Measurements from ENCODE around the gene SLC2A4RG.

SLC2A4RG gene

DNA sequence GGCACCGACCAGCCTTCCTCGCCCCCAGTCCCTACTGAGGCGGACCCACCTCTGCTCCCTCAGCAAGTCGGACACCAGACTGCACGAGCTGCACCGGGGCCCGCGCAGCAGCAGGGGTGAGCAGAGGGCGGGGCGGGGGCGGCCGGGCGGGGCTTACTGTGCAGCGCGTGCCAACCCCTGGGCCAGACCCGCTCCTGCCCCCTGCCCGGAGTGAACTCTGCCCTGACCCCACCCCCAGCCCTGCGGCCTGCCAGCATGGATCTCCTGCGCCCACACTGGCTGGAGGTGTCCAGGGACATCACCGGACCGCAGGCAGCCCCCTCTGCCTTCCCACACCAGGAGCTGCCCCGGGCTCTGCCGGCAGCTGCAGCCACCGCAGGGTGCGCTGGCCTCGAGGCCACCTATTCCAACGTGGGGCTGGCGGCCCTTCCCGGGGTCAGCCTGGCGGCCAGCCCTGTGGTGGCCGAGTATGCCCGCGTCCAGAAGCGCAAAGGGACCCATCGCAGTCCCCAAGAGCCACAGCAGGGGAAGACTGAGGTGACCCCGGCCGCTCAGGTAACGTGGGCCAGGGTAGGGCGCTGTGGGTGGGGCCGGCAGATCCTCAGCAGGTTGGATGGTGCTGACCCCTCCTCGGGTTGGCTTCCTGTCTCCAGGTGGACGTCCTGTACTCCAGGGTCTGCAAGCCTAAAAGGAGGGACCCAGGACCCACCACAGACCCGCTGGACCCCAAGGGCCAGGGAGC is 1.5 kb upstream of the SLC2A4RG start:
- Histone ChIP-seq H3K79me2 (ENCODE audit: control insufficient read depth, insufficient read depth, low read length, unreplicated experiment) (peaks cover 9% of the 10 kb centered on the region), H2AFZ (ENCODE audit: low read length, unreplicated experiment) (no peak overlapping the region), H3K27ac (ENCODE audit: low read depth, low read length) (no peak overlapping the region), H3K4me3 (ENCODE audit: low read depth, low read length) (no peak overlapping the region), H3K4me1 (ENCODE audit: control insufficient read depth, insufficient read depth, low read length, unreplicated experiment) (peaks cover 9% of the 10 kb centered on the region), H3K36me3 (ENCODE audit: insufficient read depth, low read length) (peaks cover 4% of the 10 kb centered on the region; the same call in 1 of the 2 replicates), H3K27me3 (ENCODE audit: insufficient read depth, low read length) (no peaks in the 10 kb centered on the region)

DNA sequence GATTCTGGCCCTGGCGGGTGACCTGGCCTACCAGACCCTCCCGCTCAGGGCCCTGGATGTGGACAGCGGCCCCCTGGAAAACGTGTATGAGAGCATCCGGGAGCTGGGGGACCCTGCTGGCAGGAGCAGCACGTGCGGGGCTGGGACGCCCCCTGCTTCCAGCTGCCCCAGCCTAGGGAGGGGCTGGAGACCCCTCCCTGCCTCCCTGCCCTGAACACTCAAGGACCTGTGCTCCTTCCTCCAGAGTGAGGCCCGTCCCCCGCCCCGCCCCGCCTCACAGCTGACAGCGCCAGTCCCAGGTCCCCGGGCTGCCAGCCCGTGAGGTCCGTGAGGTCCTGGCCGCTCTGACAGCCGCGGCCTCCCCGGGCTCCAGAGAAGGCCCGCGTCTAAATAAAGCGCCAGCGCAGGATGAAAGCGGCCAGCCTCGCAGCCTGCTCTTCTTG is 868 bp upstream of the SLC2A4RG start:
- Histone ChIP-seq H3K27me3 (ENCODE audit: insufficient read depth, low read length) (no peaks in the 10 kb centered on the region), H3K27ac (ENCODE audit: low read depth, low read length) (no peak overlapping the region), H2AFZ (ENCODE audit: low read length, unreplicated experiment) (no peak overlapping the region), H3K36me3 (ENCODE audit: insufficient read depth, low read length) (peaks cover 4% of the 10 kb centered on the region; the same call in 1 of the 2 replicates), H3K4me3 (ENCODE audit: low read depth, low read length) (no peak overlapping the region), H3K79me2 (ENCODE audit: control insufficient read depth, insufficient read depth, low read length, unreplicated experiment) (peaks cover 9% of the 10 kb centered on the region), H3K4me1 (ENCODE audit: control insufficient read depth, insufficient read depth, low read length, unreplicated experiment) (peaks cover 9% of the 10 kb centered on the region)

DNA sequence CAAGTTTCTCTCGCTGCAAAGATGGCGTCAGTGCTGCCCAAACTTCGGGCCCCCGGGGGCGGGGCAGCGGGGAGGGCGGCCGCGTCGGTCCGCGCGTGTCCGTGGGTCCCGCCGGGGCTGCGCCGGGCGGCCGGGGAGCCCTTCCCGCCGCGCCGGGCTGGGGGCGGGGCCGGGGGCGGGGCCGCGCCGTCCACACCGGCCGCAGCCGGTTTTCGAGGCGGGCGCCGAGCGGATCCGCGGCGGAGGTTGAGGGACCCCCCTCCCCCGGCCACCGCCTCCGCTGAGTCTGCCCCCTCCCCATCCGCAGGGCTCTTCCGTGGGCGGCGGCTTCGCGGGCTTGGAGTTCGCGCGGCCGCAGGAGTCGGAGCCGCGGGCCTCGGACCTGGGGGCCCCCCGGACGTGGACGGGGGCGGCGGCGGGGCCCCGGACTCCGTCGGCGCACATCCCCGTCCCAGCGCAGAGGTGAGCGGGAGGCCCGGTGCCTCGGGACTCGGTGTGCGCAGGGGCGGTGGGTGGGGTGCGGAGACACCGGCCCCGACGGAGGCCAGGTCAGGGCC is 572 bp downstream of the SLC2A4RG start:
- H3K36me3 ChIP-seq (ENCODE audit: insufficient read depth, low read length), result peaks cover 4% of the 10 kb centered on the region; the same call in 1 of the 2 replicates
- peak overlapping the region; percentile 86 for H3K4me3 ChIP-seq (ENCODE audit: low read depth, low read length)
- no peak overlapping the region for H2AFZ ChIP-seq (ENCODE audit: low read length, unreplicated experiment)
- peaks cover 9% of the 10 kb centered on the region for H3K79me2 ChIP-seq (ENCODE audit: control insufficient read depth, insufficient read depth, low read length, unreplicated experiment)
- H3K27me3 ChIP-seq (ENCODE audit: insufficient read depth, low read length), result no peaks in the 10 kb centered on the region
- peaks cover 9% of the 10 kb centered on the region for H3K4me1 ChIP-seq (ENCODE audit: control insufficient read depth, insufficient read depth, low read length, unreplicated experiment)
- peak overlapping the region; percentile 71 for H3K27ac ChIP-seq (ENCODE audit: low read depth, low read length)

DNA sequence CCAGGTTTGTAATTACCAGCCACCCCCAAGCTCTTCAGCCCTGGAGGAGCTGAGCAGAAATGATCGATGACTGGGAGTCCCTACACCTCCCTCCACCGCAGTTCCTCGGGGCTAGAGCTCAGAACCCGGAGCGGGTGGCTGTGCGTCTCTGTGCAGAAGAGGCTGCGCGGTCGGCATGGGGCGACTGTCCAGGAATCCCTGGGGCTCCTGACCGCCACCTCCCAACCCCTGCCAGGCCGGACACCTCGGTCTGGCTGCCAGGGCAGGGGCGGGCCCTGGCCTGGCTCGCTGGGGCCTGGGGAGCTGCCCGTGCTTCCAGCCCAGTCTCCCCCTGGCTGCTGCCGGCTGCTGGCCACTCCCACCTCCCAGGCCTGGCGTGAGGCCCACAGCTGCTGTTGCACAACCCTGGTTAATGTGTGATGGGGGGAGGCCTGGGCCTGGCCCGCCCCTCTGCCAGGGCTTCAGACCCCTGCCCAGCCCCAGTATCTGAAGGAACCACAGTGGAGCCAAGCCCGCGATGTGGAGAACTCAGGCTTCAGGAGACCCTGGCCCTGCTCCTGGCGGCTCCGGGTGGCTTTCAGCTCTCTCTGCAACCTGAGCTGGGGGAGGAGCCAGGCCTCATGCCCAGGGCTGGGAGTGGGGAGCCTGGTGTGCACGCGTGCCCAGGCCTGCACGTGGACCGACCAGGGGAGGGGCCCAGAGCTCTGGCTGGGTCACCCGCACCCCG is 1.2 kb downstream of the SLC2A4RG start:
- peak overlapping the region; percentile 71 for H3K27ac ChIP-seq (ENCODE audit: low read depth, low read length)
- peaks cover 9% of the 10 kb centered on the region for H3K4me1 ChIP-seq (ENCODE audit: control insufficient read depth, insufficient read depth, low read length, unreplicated experiment)
- no peak overlapping the region for H2AFZ ChIP-seq (ENCODE audit: low read length, unreplicated experiment)

DNA sequence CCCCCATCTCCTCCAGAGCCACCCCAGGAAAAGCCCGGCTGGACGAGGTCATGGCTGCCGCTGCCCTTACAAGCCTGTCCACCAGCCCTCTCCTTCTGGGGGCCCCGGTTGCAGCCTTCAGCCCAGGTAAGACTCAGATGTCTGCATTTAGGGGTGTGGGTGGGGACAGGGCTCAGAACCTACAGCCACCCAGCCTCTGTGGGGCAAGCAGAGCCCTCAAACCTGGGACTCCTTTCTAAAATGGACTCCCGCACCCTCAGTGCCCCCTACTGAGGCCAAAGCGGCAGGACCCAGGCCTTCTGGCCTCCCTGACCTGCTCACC is 1.7 kb downstream of the SLC2A4RG start:
- H3K4me3 ChIP-seq (ENCODE audit: low read depth, low read length), result peak overlapping the region; percentile 86
- no peak overlapping the region for H2AFZ ChIP-seq (ENCODE audit: low read length, unreplicated experiment)

More for the DNA sequence above, 1.2 kb downstream of the SLC2A4RG start:
- Histone ChIP-seq H3K4me3 (ENCODE audit: low read depth, low read length) (peak overlapping the region; percentile 86), H3K36me3 (ENCODE audit: insufficient read depth, low read length) (peaks cover 4% of the 10 kb centered on the region; the same call in 1 of the 2 replicates), H3K79me2 (ENCODE audit: control insufficient read depth, insufficient read depth, low read length, unreplicated experiment) (peaks cover 9% of the 10 kb centered on the region), H3K27me3 (ENCODE audit: insufficient read depth, low read length) (no peaks in the 10 kb centered on the region)

DNA sequence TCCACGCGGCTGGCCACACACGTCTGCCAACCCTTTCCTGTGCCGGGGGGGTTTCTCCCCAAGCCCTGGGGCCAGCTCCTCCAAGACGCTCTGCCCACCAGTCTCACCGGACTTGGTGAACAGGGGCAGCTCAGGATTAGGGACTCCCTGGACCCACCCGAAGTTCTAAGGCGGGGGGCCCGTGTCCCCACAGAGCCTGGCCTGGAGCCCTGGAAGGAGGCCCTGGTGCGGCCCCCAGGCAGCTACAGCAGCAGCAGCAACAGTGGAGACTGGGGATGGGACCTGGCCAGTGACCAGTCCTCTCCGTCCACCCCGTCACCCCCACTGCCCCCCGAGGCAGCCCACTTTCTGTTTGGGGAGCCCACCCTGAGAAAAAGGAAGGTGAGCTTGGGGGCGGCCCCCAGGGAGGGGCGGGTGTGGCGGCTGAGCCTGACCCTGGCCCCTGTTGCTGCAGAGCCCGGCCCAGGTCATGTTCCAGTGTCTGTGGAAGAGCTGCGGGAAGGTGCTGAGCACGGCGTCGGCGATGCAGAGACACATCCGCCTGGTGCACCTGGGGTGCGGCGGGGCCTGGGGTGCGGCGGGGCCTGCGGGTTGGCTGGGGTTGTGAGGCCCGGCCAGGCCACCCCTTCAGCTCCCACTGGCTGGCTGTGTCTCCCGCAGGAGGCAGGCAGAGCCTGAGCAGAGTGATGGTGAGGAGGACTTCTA is 2.3 kb downstream of the SLC2A4RG start:
- Histone ChIP-seq H3K27ac (ENCODE audit: low read depth, low read length) (no peak overlapping the region), H3K4me3 (ENCODE audit: low read depth, low read length) (peak overlapping the region; percentile 86), H3K36me3 (ENCODE audit: insufficient read depth, low read length) (peaks cover 4% of the 10 kb centered on the region; the same call in 1 of the 2 replicates), H3K4me1 (ENCODE audit: control insufficient read depth, insufficient read depth, low read length, unreplicated experiment) (peaks cover 9% of the 10 kb centered on the region), H3K27me3 (ENCODE audit: insufficient read depth, low read length) (no peaks in the 10 kb centered on the region), H3K79me2 (ENCODE audit: control insufficient read depth, insufficient read depth, low read length, unreplicated experiment) (peaks cover 9% of the 10 kb centered on the region), H2AFZ (ENCODE audit: low read length, unreplicated experiment) (no peak overlapping the region)

More for the DNA sequence above, 1.7 kb downstream of the SLC2A4RG start:
- Histone ChIP-seq H3K4me1 (ENCODE audit: control insufficient read depth, insufficient read depth, low read length, unreplicated experiment) (peaks cover 9% of the 10 kb centered on the region), H3K79me2 (ENCODE audit: control insufficient read depth, insufficient read depth, low read length, unreplicated experiment) (peaks cover 9% of the 10 kb centered on the region), H3K36me3 (ENCODE audit: insufficient read depth, low read length) (peaks cover 4% of the 10 kb centered on the region; the same call in 1 of the 2 replicates), H3K27ac (ENCODE audit: low read depth, low read length) (no peak overlapping the region), H3K27me3 (ENCODE audit: insufficient read depth, low read length) (no peaks in the 10 kb centered on the region)

DNA sequence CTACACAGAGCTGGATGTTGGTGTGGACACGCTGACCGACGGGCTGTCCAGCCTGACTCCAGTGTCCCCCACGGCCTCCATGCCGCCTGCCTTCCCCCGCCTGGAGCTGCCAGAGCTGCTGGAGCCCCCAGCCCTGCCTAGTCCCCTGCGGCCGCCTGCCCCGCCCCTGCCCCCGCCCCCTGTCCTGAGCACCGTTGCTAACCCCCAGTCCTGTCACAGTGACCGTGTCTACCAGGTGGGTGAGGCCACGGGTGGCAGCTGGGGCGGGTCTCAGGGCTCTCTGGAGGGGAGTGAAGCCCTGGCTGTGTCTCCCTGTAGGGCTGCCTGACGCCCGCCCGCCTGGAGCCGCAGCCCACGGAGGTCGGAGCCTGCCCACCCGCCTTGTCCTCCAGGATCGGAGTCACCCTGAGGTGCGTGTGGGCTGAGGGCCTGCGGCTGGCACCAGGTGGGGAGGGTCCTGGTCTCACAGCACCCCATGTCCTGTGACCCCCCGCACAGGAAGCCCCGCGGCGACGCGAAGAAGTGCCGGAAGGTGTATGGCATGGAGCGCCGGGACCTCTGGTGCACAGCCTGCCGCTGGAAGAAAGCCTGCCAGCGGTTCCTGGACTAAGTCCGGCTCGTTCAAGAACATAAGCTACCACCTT is 2.9 kb downstream of the SLC2A4RG start:
- H3K27me3 ChIP-seq (ENCODE audit: insufficient read depth, low read length), result no peaks in the 10 kb centered on the region
- H3K4me3 ChIP-seq (ENCODE audit: low read depth, low read length), result no peak overlapping the region
- peaks cover 9% of the 10 kb centered on the region for H3K79me2 ChIP-seq (ENCODE audit: control insufficient read depth, insufficient read depth, low read length, unreplicated experiment)
- H3K36me3 ChIP-seq (ENCODE audit: insufficient read depth, low read length), result peaks cover 4% of the 10 kb centered on the region; the same call in 1 of the 2 replicates
- no peak overlapping the region for H3K27ac ChIP-seq (ENCODE audit: low read depth, low read length)
- peaks cover 9% of the 10 kb centered on the region for H3K4me1 ChIP-seq (ENCODE audit: control insufficient read depth, insufficient read depth, low read length, unreplicated experiment)
- no peak overlapping the region for H2AFZ ChIP-seq (ENCODE audit: low read length, unreplicated experiment)

DNA sequence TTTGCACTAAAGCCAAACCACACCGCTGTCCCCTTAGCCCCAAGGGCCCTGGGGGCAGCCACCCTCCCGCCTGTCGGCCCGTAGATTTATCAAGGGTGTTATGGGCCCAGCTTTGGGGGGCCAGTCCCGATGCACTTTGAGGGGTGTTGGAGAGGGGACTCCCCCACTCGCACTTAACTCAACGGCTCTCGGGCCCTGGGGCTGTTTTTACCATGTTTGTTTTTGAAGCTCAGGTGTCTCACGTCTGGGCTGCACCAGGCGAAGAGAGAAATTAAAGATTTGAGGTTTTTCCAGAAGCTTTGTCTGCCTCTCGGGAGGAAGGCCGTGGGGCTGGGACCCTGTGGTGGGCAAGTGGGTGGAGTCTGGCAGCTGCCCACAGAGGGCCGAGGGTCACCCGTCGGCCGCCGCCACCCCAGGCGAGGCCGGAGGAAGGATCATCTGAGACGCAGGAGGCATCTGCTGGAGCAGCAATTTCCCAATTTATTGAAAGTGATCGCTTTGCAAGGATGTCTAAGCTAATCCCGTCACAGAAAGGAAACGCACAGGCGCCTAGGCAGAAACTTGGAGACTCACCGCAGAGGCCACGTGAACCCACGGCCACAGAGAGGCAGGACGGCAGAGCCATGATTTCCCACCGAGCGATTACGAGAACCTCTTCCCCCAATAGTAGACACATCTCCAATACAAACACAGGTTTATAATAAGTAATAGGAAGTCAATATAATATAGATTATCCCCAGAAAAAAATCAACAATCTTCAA is 3.8 kb downstream of the SLC2A4RG start:
- Histone ChIP-seq H3K27me3 (ENCODE audit: insufficient read depth, low read length) (no peaks in the 10 kb centered on the region), H3K79me2 (ENCODE audit: control insufficient read depth, insufficient read depth, low read length, unreplicated experiment) (peaks cover 9% of the 10 kb centered on the region), H2AFZ (ENCODE audit: low read length, unreplicated experiment) (no peak overlapping the region), H3K36me3 (ENCODE audit: insufficient read depth, low read length) (peaks cover 4% of the 10 kb centered on the region; the same call in 1 of the 2 replicates), H3K4me1 (ENCODE audit: control insufficient read depth, insufficient read depth, low read length, unreplicated experiment) (peaks cover 9% of the 10 kb centered on the region), H3K4me3 (ENCODE audit: low read depth, low read length) (no peak overlapping the region), H3K27ac (ENCODE audit: low read depth, low read length) (no peak overlapping the region)

DNA sequence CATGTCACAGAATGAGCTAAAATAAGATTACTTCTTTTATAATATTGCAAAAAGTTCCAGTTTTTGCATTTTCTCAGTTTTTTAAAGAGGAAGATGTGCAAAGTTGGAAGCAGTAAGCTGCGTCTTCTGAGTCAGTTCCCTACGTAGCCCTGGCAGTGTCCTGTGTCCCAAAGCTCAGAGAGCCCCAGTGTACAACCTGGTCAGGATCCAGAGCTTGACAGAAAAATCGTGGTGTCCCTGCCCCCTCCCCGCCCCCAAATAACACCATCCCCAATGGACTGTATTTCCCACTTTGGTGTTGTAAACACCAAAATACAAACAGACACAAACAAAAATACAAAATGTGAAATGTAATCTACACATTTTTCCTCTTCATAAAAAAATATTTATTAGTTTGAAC is 4.6 kb downstream of the SLC2A4RG start:
- Histone ChIP-seq H3K4me1 (ENCODE audit: control insufficient read depth, insufficient read depth, low read length, unreplicated experiment) (peaks cover 9% of the 10 kb centered on the region), H2AFZ (ENCODE audit: low read length, unreplicated experiment) (no peak overlapping the region), H3K79me2 (ENCODE audit: control insufficient read depth, insufficient read depth, low read length, unreplicated experiment) (peaks cover 9% of the 10 kb centered on the region), H3K36me3 (ENCODE audit: insufficient read depth, low read length) (peaks cover 4% of the 10 kb centered on the region; the same call in 1 of the 2 replicates), H3K27me3 (ENCODE audit: insufficient read depth, low read length) (no peaks in the 10 kb centered on the region), H3K27ac (ENCODE audit: low read depth, low read length) (no peak overlapping the region), H3K4me3 (ENCODE audit: low read depth, low read length) (no peak overlapping the region)
